PC-9 (cell line): ENCODE data around the gene SLC23A1. TPM values are rescaled to one million over a fixed set of nuclear protein-coding genes. Genes with fewer than 3 reads are reported as not detected.

ENCODE experiments used
- BruUV-seq: library from RNA; stranded (reverse); fragments of 400-500 nt; replicated peaks from 2 replicates; lab custom pipeline; 2021; lab: Mats Ljungman, UMichigan
- CTCF ChIA-PET: fragments of 300-600 bp; sonication (Branson Sonifier 250); formaldehyde crosslinking; loops from one replicate; lab custom pipeline; 2022; ENCODE audit warnings: antibody characterized with exemption; lab: Charles Lee
- POLR2A ChIA-PET: fragments of 300-600 bp; sonication (Branson Sonifier 250); formaldehyde crosslinking; loops from one replicate; lab custom pipeline; 2022; ENCODE audit warnings: antibody characterized with exemption; ENCODE audit not compliant: unreplicated experiment; lab: Charles Lee
- DNase-seq, 2 experiments: peaks; one replicate each; pipeline versions ENCODE4 v3.0.0 to v3.0.0-alpha.2; 2015 to 2022; ENCODE audit warnings: mixed read lengths in 1 of 2
- H2AFZ ChIP-seq: fragments of 200-600 bp; sonication (generic); 2 replicates; pipeline ENCODE4 v1.8.1; 2017; ENCODE audit warnings: antibody characterized with exemption
- H3F3A ChIP-seq: fragments of 200-600 bp; sonication (generic); 2 replicates; pipeline ENCODE4 v1.8.1; 2017; ENCODE audit warnings: antibody characterized with exemption, mild to moderate bottlenecking, low read depth; ENCODE audit not compliant: insufficient read depth
- H3K27ac ChIP-seq: fragments of 200-600 bp; sonication (generic); 2 replicates; pipeline ENCODE4 v1.6.1; 2016; ENCODE audit warnings: mixed run types
- H3K27me3 ChIP-seq: fragments of 200-600 bp; sonication (generic); 2 replicates; pipeline ENCODE4 v1.6.1; 2016; ENCODE audit warnings: low read depth, mixed run types; ENCODE audit not compliant: insufficient read depth
- H3K36me3 ChIP-seq: fragments of 200-600 bp; sonication (generic); 2 replicates; pipeline ENCODE4 v1.6.1; 2016; ENCODE audit warnings: low read depth, mixed run types
- H3K4me1 ChIP-seq: fragments of 200-600 bp; sonication (generic); replicated peaks from 2 replicates; pipeline ENCODE4 v1.6.1; 2016; ENCODE audit warnings: mixed run types; ENCODE audit not compliant: insufficient read depth
- H3K4me2 ChIP-seq: fragments of 200-600 bp; sonication (generic); 2 replicates; pipeline ENCODE4 v1.6.1; 2017; ENCODE audit warnings: mixed run types
- H3K4me3 ChIP-seq: fragments of 200-600 bp; sonication (generic); 2 replicates; pipeline ENCODE4 v1.6.1; 2016; ENCODE audit warnings: mixed run types
- H3K79me2 ChIP-seq: fragments of 200-600 bp; sonication (generic); 2 replicates; pipeline ENCODE4 v1.6.1; 2017; ENCODE audit warnings: low read depth, mixed run types
- H3K9me2 ChIP-seq: fragments of 200-600 bp; sonication (generic); 2 replicates; pipeline ENCODE4 v1.8.1; 2017; ENCODE audit warnings: mild to moderate bottlenecking; ENCODE audit not compliant: insufficient read depth
- H3K9me3 ChIP-seq: fragments of 200-600 bp; sonication (generic); 2 replicates; pipeline ENCODE4 v1.8.1; 2016; ENCODE audit warnings: low read depth; ENCODE audit not compliant: insufficient read depth
- H4K20me1 ChIP-seq: fragments of 200-600 bp; sonication (generic); 2 replicates; pipeline ENCODE4 v1.8.1; 2017; ENCODE audit not compliant: insufficient read depth
- CTCF ChIP-seq: fragments of 200-600 bp; sonication (generic); conservative IDR thresholded peaks from 2 replicates; pipeline ENCODE4 v1.6.1; 2017; ENCODE audit warnings: mixed run types, antibody characterized with exemption, mild to moderate bottlenecking, moderate library complexity
- EZH2 ChIP-seq: fragments of 200-600 bp; sonication (generic); IDR thresholded peaks from 2 replicates; pipeline ENCODE4 v1.8.0; 2017; ENCODE audit warnings: antibody characterized with exemption, low read depth
- intact Hi-C: fragments of 100-400 bp; cut with micrococcal nuclease; formaldehyde crosslinking; loops from one replicate; pipeline ENCODE4 v1.10.0; 2022; ENCODE audit not compliant: unreplicated experiment
- total RNA-seq: library from RNA; stranded (reverse); gene quantifications from 2 replicates; pipeline ENCODE4 v1.2.3, GENCODE V29; 2021

The SLC23A1 gene
- total RNA-seq, 1 experiment from 2014 or later, result 1.9 TPM

DNA sequence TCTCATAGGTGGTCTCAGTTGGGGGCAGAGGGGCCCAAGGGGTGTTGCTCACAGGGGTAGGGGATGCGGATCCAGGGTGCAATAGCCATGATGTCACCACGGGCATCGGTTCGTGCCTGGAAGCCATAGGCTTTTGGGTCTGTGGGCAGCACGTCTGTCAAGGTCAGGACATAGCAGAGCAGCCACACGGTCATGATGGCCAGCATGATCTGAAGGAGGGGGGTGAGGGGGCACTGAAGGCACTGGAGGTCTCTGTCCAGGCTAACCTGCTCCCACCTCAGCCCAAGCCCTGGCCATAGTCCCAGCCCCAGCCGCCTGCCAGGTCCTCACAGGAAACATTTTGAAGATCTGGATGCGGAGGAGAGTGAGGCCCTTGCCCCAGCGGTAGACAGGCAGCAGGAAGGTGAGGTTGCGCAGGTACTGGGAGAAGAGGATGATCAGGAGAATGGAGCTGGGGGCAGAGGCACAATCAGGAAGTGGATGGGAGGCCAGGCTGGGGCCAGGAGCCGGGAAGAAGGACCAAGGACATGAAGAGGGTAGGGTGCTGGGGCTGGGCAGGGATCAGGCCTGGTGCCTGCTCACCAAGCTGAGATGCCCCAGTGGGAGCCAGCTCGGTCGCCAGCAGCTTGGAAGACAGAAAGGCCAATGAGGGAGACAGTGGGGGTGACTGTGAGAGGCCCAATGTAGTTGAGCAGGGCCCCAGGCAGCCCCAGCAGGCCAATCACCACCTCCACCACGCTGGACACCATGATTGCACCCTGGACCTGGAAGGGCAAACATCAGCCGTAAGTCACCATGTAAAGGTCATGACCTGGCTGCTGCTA is 3.3 kb downstream of the SLC23A1 start:
- POLR2A ChIA-PET, result no interaction called here
- CTCF ChIA-PET, result no interaction called here
- intact Hi-C loops, result no loop called here

GRCh38 chr5:139378941-139379361 is 4.1 kb downstream of the SLC23A1 start:
- BruUV-seq, result no TSS peak
- ChIA-PET CTCF (no interaction called here), POLR2A (no interaction called here)
- Histone ChIP-seq H3K4me2 (no peak overlapping the region), H2AFZ (no peak overlapping the region), H3K27ac (no peak overlapping the region), H4K20me1 (no peaks in the 10 kb centered on the region), H3K9me3 (no peaks in the 10 kb centered on the region), H3F3A (peaks cover 16% of the 10 kb centered on the region; the same call in 1 of the 2 replicates), H3K27me3 (no peaks in the 10 kb centered on the region), H3K4me1 (peaks cover 32% of the 10 kb centered on the region), H3K4me3 (no peak overlapping the region), H3K9me2 (no peaks in the 10 kb centered on the region), H3K79me2 (no peaks in the 10 kb centered on the region), H3K36me3 (no peaks in the 10 kb centered on the region)
- no peak for TF ChIP-seq EZH2
- no peak for TF ChIP-seq CTCF
- no peak for DNase-seq
- intact Hi-C loops, result no loop called here

More for the DNA sequence above, 3.3 kb downstream of the SLC23A1 start:
- BruUV-seq, result no TSS peak
- Histone ChIP-seq H3K4me3 (no peak overlapping the region), H3K4me2 (no peak overlapping the region), H3K27ac (no peak overlapping the region), H4K20me1 (no peaks in the 10 kb centered on the region), H3K27me3 (no peaks in the 10 kb centered on the region), H3K4me1 (peaks cover 32% of the 10 kb centered on the region), H3K36me3 (no peaks in the 10 kb centered on the region), H3K9me3 (no peaks in the 10 kb centered on the region), H3F3A (peaks cover 8% of the 10 kb centered on the region; the same call in 1 of the 2 replicates), H2AFZ (no peak overlapping the region), H3K9me2 (no peaks in the 10 kb centered on the region), H3K79me2 (no peaks in the 10 kb centered on the region)
- DNase-seq, result no peak
- TF ChIP-seq CTCF (no peak), EZH2 (no peak)

- Histone ChIP-seq H4K20me1 (no peaks in the 10 kb centered on the region), H3K4me3 (no peak overlapping the region), H3F3A (peaks cover 21% of the 10 kb centered on the region), H3K4me2 (no peak overlapping the region), H3K36me3 (no peaks in the 10 kb centered on the region), H3K27ac (no peak overlapping the region), H3K79me2 (no peaks in the 10 kb centered on the region), H3K4me1 (peaks cover 32% of the 10 kb centered on the region), H3K9me2 (no peaks in the 10 kb centered on the region), H3K27me3 (no peaks in the 10 kb centered on the region), H2AFZ (no peak overlapping the region), H3K9me3 (no peaks in the 10 kb centered on the region)
- BruUV-seq, result no TSS peak
- TF ChIP-seq EZH2 (no peak), CTCF (no peak)
- ChIA-PET POLR2A (no interaction called here), CTCF (interaction anchor here (0.7 kb wide), 1 partner anchor 491 kb away, joined by 4 read pairs; no protein-coding TSS in a partner anchor)
- DNase-seq, result no peak
- intact Hi-C loops, result no loop called here
Observed at GRCh38 chr5:139378101-139378825, 4.8 kb downstream of the SLC23A1 start.
